Stomach (tissue), 9 donors: ENCODE data around the gene URI1. TPM values are rescaled to one million over a fixed set of nuclear protein-coding genes. Genes with fewer than 3 reads are reported as not detected.

Experiments
- DNase-seq, 2 donors: peaks; one replicate each; pipeline versions ENCODE4 v3.0.0 to v3.0.0-alpha.2; 2013 to 2019
- H3K27ac ChIP-seq, 5 donors: fragments of 200-600 bp in 4 of 5; sonication (generic) in 4 of 5; one replicate each; pipeline ENCODE4 v1.5.1; 2013 to 2019; ENCODE audit warnings: mild to moderate bottlenecking in 1 of 5, moderate library complexity in 1 of 5
- H3K27me3 ChIP-seq, 3 donors: fragments of 200-600 bp; sonication (generic); one replicate each; pipeline ENCODE4 v1.5.1; 2017 to 2019; ENCODE audit warnings: mixed run types in 1 of 3
- H3K36me3 ChIP-seq, 4 donors: fragments of 200-600 bp; sonication (generic); 1 replicate in 3 of 4; 2 replicates in 1 of 4; pipeline ENCODE4 v1.5.1; 2016 to 2019
- H3K4me1 ChIP-seq, 4 donors: fragments of 200-600 bp; sonication (generic); one replicate each; pipeline ENCODE4 v1.5.1; 2016 to 2019
- H3K4me3 ChIP-seq, 4 donors: fragments of 200-600 bp; sonication (generic) in 3 of 4; one replicate each; pipeline ENCODE4 v1.5.1; 2016 to 2019; ENCODE audit warnings: mild to moderate bottlenecking in 1 of 4
- H3K9me3 ChIP-seq, 4 donors: fragments of 200-600 bp; sonication (generic); one replicate each; pipeline ENCODE4 v1.5.1; 2016 to 2019
- EP300 ChIP-seq: sonication (generic); formaldehyde crosslinking; IDR thresholded peaks from one replicate; pipeline ENCODE4 v1.6.1; 2017; ENCODE audit warnings: antibody characterized with exemption
- POLR2A ChIP-seq, 4 donors: fragments of 450-650 bp; IDR thresholded peaks; one replicate each; pipeline ENCODE4 v1.6.1; 2016; ENCODE audit warnings: antibody characterized with exemption in 4 of 4, control low read depth in 2 of 4, mild to moderate bottlenecking in 1 of 4, moderate library complexity in 1 of 4
- POLR2AphosphoS5 ChIP-seq, 3 donors: sonication (generic); formaldehyde crosslinking; IDR thresholded peaks; one replicate each; pipeline ENCODE4 v1.6.1; 2016; ENCODE audit warnings: antibody characterized with exemption in 3 of 3
- WGBS, 5 donors: extraction: QIAGEN DNeasy Blood & Tissue Kit in 3 of 5; methylation state at CpG; one replicate each; pipeline versions ENCODE4 v1.1.5 to v1.1.7; 2013 to 2018; 5-methylcytosine and 5-hydroxymethylcytosine counted together
- intact Hi-C: fragments of 100-400 bp; cut with DNase I; formaldehyde crosslinking; loops from one replicate; pipeline ENCODE4 v1.15.1; 2023; ENCODE audit warnings: low total_unique reads
- polyA plus RNA-seq, 3 donors: library from polyadenylated mRNA; stranded (reverse); fragments of 200-250 nt; gene quantifications; one replicate each; pipeline ENCODE4 v1.2.3, GENCODE V29; 2013
- total RNA-seq, 5 donors: library from RNA; depleted of rRNA; stranded (reverse); fragments of >200 nt; gene quantifications; one replicate each; pipeline versions ENCODE4 v1.1.0 to v1.2.3, GENCODE V29; 2014 to 2016
- TF ChIP-seq, protein P1 (sequence below), 7 experiments: fragments of 450-650 bp in 4 of 7; fragments of 200-600 bp in 3 of 7; sonication (generic) in 3 of 7; IDR thresholded peaks; one replicate each; pipeline ENCODE4 v1.5.1; 2016 to 2019; ENCODE audit warnings: antibody characterized with exemption in 7 of 7, control low read depth in 2 of 7, mild to moderate bottlenecking in 1 of 7
- donor health status: healthy with polysubstance abuse.
- donor health status: Bipolar disorder and iron deficiency.
- donor health status: healthy.

The URI1 gene
- total and polyA plus RNA-seq, 8 donors = 19.7 to 122 (median 58.5) TPM

DNA sequence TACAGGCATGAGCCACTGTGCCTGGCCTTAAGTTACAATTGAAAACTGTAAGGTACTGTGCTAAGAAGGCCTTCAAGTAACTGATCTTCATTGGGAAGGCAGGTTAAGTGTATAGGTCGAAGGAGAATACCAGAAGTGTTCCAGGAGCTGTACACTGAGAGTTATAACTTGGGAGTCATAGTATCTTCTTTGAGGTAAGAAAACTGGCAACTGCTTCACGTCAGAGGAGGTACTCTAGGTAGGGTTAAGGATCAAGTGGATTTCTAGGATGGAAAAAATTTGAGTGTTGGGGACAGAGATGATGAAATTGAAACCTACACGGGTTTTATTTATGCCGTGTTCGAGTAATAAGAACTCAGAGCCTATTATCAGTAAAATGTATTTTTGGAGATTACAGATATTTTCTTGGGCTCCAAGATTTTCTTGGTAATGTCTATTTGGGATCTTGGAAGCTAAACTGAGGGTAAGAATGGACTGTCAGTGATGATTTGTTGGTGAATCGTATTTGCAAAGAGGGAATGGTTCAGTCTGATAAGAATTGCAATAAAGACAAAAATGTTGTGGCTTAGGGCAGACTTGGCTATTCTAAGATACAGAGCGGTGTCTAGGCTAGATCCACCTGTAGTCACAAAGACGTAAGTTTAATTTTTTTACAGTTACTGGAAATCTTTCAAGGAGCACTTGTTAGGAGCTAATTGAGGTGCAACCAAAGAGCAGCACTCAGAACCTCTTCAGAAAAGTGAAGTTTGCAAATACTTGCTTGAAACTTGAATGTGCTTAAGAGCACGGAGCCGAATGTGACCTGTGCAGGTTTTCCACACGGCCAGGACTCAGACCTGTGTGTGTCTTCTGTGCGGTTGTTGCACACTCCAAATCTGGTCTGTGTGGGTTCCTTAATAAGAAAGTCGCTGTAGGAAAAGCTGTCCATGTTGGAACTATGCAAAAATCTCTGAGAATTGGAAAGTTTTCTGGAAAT, 102.5 kb downstream of the URI1 start:
- intact Hi-C loops = no loop called here
- H3K4me3 ChIP-seq = no peak overlapping the region
- no peak overlapping the region for H3K27ac ChIP-seq
- H3K27me3 ChIP-seq = no peaks in the 10 kb centered on the region
- no peaks in the 10 kb centered on the region for H3K36me3 ChIP-seq
- no peaks in the 10 kb centered on the region for H3K9me3 ChIP-seq
- no peak for DNase-seq
- H3K4me1 ChIP-seq = no peaks in the 10 kb centered on the region
- WGBS, 5 donors = 94 to 96% (median 95%) methylated on average over 13 of the region's 13 CpGs
- TF ChIP-seq EP300 (no peak), POLR2AphosphoS5 (IDR thresholded peaks at IDR 0.05) (no peak), POLR2A (IDR thresholded peaks at IDR 0.05) (no peak)
- TF ChIP-seq, protein P1, sequence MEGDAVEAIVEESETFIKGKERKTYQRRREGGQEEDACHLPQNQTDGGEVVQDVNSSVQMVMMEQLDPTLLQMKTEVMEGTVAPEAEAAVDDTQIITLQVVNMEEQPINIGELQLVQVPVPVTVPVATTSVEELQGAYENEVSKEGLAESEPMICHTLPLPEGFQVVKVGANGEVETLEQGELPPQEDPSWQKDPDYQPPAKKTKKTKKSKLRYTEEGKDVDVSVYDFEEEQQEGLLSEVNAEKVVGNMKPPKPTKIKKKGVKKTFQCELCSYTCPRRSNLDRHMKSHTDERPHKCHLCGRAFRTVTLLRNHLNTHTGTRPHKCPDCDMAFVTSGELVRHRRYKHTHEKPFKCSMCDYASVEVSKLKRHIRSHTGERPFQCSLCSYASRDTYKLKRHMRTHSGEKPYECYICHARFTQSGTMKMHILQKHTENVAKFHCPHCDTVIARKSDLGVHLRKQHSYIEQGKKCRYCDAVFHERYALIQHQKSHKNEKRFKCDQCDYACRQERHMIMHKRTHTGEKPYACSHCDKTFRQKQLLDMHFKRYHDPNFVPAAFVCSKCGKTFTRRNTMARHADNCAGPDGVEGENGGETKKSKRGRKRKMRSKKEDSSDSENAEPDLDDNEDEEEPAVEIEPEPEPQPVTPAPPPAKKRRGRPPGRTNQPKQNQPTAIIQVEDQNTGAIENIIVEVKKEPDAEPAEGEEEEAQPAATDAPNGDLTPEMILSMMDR (IDR thresholded peaks at IDR 0.05) = no peak

DNA sequence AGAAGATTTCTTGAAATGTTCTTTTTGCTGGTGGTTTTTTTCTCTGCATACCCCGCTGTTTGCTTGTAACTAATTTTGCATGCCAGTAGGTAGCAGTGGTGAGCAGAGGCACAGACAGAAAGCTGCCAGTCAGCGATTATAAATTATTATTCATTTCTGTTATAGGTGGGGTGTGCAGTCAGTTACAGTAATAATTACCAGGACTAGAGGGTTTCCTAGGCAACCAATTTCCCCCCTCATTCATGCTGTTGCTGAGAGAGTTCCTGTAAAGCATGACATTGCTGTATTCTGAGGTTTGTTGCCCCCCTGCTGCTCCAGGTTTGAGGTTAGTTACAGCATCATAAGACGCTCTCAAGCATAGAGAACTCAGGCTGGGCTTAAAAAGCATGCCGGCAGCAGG, 104.5 kb downstream of the URI1 start:
- 48 to 53% (median 53%) methylated on average over 4 of the region's 4 CpGs for WGBS, 5 donors
- Histone ChIP-seq H3K36me3 (no peaks in the 10 kb centered on the region), H3K4me1 (no peaks in the 10 kb centered on the region), H3K9me3 (no peaks in the 10 kb centered on the region), H3K27me3 (no peaks in the 10 kb centered on the region), H3K4me3 (no peak overlapping the region), H3K27ac (no peak overlapping the region)
- peak in 1 of 2 donors; percentile 29 for DNase-seq
- intact Hi-C loops = no loop called here
- TF ChIP-seq, protein P1 (IDR thresholded peaks at IDR 0.05) = no peak
- no peak for TF ChIP-seq POLR2AphosphoS5 (IDR thresholded peaks at IDR 0.05)
- TF ChIP-seq EP300 = no peak
- no peak for TF ChIP-seq POLR2A (IDR thresholded peaks at IDR 0.05)

DNA sequence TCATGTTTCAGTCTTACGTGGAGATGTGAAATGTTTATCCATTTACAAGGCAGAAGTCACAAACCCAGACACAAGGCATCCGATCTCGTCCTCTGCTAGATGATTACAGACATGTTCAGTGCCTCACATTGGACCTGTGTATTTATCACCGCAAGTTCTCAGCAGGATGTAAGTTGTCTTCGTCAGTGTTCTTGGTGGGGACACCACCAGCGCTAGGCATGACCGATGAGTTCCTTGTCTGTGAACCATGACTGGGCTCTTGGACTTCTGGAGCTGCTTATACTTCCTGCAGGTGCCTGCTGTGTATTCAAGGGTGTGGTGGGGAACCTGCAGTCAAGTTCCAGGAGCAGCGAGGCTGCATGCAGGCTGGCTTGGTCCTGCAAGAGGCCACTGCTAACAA, 105.4 kb downstream of the URI1 start:
- Histone ChIP-seq H3K36me3 (no peaks in the 10 kb centered on the region), H3K4me3 (no peak overlapping the region), H3K4me1 (no peaks in the 10 kb centered on the region), H3K27ac (no peak overlapping the region), H3K27me3 (no peaks in the 10 kb centered on the region), H3K9me3 (no peaks in the 10 kb centered on the region)
- intact Hi-C loops = no loop called here
- no peak for DNase-seq
- WGBS, 5 donors = 80 to 86% (median 85%) methylated on average over 8 of the region's 8 CpGs
- TF ChIP-seq, protein P1 (IDR thresholded peaks at IDR 0.05) = no peak
- TF ChIP-seq POLR2AphosphoS5 (IDR thresholded peaks at IDR 0.05) = no peak
- no peak for TF ChIP-seq POLR2A (IDR thresholded peaks at IDR 0.05)
- TF ChIP-seq EP300 = no peak

DNA sequence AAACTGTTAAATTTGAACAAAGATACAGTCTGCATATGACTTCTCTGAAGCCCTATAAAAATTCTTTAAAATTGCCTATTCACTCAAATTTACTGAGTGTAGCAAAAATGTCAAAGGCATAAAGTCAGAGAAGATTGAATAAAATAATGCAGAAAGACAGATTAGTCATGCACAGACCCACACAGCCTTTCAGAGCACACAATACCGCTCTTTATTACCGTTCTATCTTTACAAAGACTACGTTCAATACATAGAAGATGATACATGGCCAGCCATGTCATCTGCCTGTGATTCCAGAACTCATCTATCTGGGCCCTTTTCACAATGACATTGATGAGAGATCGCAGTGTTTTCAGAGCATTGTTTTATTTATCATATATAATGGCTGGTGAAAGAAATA, 107.2 kb downstream of the URI1 start:
- Histone ChIP-seq H3K36me3 (no peaks in the 10 kb centered on the region), H3K27me3 (no peaks in the 10 kb centered on the region), H3K9me3 (no peaks in the 10 kb centered on the region), H3K4me1 (no peaks in the 10 kb centered on the region), H3K27ac (no peak overlapping the region), H3K4me3 (no peak overlapping the region)
- 74 to 87% (median 86%) methylated on average over 4 of the region's 4 CpGs for WGBS, 5 donors
- no peak for DNase-seq
- TF ChIP-seq POLR2A (IDR thresholded peaks at IDR 0.05) = no peak
- TF ChIP-seq, protein P1 (IDR thresholded peaks at IDR 0.05) = no peak
- no peak for TF ChIP-seq POLR2AphosphoS5 (IDR thresholded peaks at IDR 0.05)
- no peak for TF ChIP-seq EP300
- intact Hi-C loops = no loop called here
